Thyroid gland (tissue), 4 donors: ENCODE results near the gene TREX2. TPM values are rescaled to one million over a fixed set of nuclear protein-coding genes. Genes with fewer than 3 reads are reported as not detected.
"Not testable (repeated sequence)": the region's sequence is repeated elsewhere in the genome, so short reads cannot be mapped to it uniquely, and the experiment has no call there.

Experiments used
- DNase-seq, 2 donors: peaks; one replicate each; pipeline ENCODE4 v3.0.0-alpha.2; 2019
- H3K27ac ChIP-seq, 3 donors: fragments of 200-600 bp; sonication (generic); 1 replicate in 2 of 3; 2 replicates in 1 of 3; pipeline ENCODE4 v1.5.1; 2016 to 2019; ENCODE audit warnings: mild to moderate bottlenecking in 1 of 3, moderate library complexity in 1 of 3
- H3K27me3 ChIP-seq: fragments of 200-600 bp; sonication (generic); one replicate; pipeline ENCODE4 v1.5.1; 2019
- H3K36me3 ChIP-seq, 2 donors: fragments of 200-600 bp; sonication (generic); one replicate each; pipeline ENCODE4 v1.5.1; 2016 to 2019
- H3K4me1 ChIP-seq, 2 donors: fragments of 200-600 bp; sonication (generic); one replicate each; pipeline ENCODE4 v1.5.1; 2017 to 2019
- H3K4me3 ChIP-seq, 3 donors: fragments of 200-600 bp; sonication (generic); replicated peaks in 1 of 3; 1 replicate in 2 of 3; 2 replicates in 1 of 3; pipeline ENCODE4 v1.5.1; 2016; ENCODE audit warnings: mild to moderate bottlenecking in 1 of 3
- H3K9me3 ChIP-seq: fragments of 200-600 bp; sonication (generic); one replicate; pipeline ENCODE4 v1.5.1; 2017
- POLR2A ChIP-seq, 2 donors: fragments of 450-650 bp; IDR thresholded peaks; one replicate each; pipeline ENCODE4 v1.6.1; 2017; ENCODE audit warnings: antibody characterized with exemption in 2 of 2, mild to moderate bottlenecking in 2 of 2, moderate library complexity in 1 of 2
- WGBS, 2 donors: methylation state at CpG; one replicate each; pipeline ENCODE4 v1.1.5; 2017; 5-methylcytosine and 5-hydroxymethylcytosine counted together
- intact Hi-C: fragments of 100-400 bp; cut with DNase I; formaldehyde crosslinking; loops from one replicate; pipeline ENCODE4 v1.15.1; 2023
- total RNA-seq, 4 donors: library from RNA; depleted of rRNA; stranded (reverse); fragments of >200 nt; gene quantifications; one replicate each; pipeline ENCODE4 v1.2.3, GENCODE V29; 2016
- TF ChIP-seq, protein P1 (sequence below), 6 experiments: fragments of 200-600 bp in 3 of 6; fragments of 450-650 bp in 3 of 6; sonication (generic) in 3 of 6; IDR thresholded peaks; one replicate each; pipeline ENCODE4 v1.5.1; 2016 to 2019; ENCODE audit warnings: antibody characterized with exemption in 6 of 6, mild to moderate bottlenecking in 2 of 6, inconsistent platforms in 1 of 6, moderate library complexity in 1 of 6

TREX2 gene
- total RNA-seq, 4 donors from 2014 or later, result 0.40 to 8.9 (median 3.2) TPM; not detected in 1

DNA sequence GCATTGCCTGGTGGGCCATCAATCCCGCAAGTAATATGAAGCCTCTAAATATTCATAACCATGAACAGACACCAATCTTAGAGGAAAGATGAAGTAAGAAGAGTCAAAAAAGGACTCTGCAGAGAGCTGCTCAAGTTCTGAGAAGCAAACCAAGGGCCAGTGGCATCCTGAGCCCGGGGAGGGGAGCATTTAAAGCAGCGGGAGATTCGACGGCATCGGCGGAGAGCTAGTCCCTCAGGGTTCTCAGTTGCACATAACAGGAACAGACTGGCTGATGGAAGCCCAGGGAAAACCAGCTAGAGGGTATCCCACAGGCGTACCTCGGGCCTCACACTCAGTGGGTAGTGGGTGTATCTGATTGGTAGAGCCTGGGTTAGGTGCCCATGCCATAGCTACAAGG, 39.8 kb downstream of the TREX2 start:
- TF ChIP-seq POLR2A (IDR thresholded peaks at IDR 0.05), result no peak
- TF ChIP-seq, protein P1, sequence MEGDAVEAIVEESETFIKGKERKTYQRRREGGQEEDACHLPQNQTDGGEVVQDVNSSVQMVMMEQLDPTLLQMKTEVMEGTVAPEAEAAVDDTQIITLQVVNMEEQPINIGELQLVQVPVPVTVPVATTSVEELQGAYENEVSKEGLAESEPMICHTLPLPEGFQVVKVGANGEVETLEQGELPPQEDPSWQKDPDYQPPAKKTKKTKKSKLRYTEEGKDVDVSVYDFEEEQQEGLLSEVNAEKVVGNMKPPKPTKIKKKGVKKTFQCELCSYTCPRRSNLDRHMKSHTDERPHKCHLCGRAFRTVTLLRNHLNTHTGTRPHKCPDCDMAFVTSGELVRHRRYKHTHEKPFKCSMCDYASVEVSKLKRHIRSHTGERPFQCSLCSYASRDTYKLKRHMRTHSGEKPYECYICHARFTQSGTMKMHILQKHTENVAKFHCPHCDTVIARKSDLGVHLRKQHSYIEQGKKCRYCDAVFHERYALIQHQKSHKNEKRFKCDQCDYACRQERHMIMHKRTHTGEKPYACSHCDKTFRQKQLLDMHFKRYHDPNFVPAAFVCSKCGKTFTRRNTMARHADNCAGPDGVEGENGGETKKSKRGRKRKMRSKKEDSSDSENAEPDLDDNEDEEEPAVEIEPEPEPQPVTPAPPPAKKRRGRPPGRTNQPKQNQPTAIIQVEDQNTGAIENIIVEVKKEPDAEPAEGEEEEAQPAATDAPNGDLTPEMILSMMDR (IDR thresholded peaks at IDR 0.05), result no peak
- no peaks in the 10 kb centered on the region for H3K9me3 ChIP-seq
- H3K36me3 ChIP-seq, result no peaks in the 10 kb centered on the region
- WGBS, 2 donors, result 92% methylated on average over 7 to 8 of the region's 9 CpGs
- no peak overlapping the region for H3K4me3 ChIP-seq
- H3K4me1 ChIP-seq, result no peaks in the 10 kb centered on the region
- no peak for DNase-seq
- intact Hi-C loops, result no loop called here
- H3K27ac ChIP-seq, result no peak overlapping the region
- no peaks in the 10 kb centered on the region for H3K27me3 ChIP-seq

DNA sequence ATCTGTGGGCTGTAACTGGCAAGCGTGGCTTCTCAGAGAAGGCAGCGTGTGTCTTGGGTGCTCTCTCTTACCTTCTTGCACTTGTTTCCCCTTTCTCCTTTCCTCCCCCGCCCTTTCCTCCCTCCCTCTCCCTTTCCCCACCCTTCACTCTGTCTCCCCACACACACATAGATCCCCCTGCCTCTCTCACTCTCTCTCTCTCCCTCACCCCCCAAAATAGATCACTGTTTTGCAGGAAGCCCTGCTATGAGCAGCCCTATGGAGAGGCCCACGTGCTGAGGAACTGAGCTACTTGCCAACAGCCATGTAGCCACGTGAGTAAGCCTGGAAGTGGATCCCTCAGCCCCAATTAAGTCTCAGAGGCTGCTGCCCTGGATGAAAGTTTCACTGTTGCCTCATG, 40.4 kb downstream of the TREX2 start:
- H3K4me1 ChIP-seq, result no peaks in the 10 kb centered on the region
- H3K36me3 ChIP-seq, result no peaks in the 10 kb centered on the region
- no peaks in the 10 kb centered on the region for H3K9me3 ChIP-seq
- no peak overlapping the region for H3K27ac ChIP-seq
- WGBS, 2 donors, result 60 to 69% methylated on average over 4 to 5 of the region's 5 CpGs
- no peaks in the 10 kb centered on the region for H3K27me3 ChIP-seq
- no peak for DNase-seq
- H3K4me3 ChIP-seq, result no peak overlapping the region
- intact Hi-C loops, result no loop called here
- TF ChIP-seq POLR2A (IDR thresholded peaks at IDR 0.05), result no peak

DNA sequence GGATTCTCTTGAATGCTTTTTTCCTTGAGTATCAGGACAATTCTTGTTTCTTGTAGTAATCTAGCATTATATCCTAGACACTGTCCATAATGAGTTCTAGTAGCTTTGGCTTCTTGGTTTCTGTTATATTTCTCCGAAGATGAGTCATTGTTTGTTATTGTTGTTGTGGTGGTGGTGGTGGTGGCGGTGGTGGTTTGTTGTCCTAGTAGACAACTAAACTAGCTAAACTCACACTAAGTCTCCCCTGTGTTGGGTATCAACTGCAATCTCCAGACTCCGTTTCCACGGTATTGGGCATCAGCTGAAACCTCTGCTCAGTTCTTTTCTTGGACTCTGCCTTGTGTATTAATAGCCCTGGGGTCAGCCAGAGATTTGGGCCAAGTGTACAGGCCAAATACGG, 41.5 kb downstream of the TREX2 start:
- intact Hi-C loops, H3K4me1 ChIP-seq, H3K9me3 ChIP-seq, H3K27ac ChIP-seq, DNase-seq, H3K4me3 ChIP-seq, H3K27me3 ChIP-seq, H3K36me3 ChIP-seq: not testable (repeated sequence)
- WGBS, 2 donors, result 81 to 88% methylated on average over 5 of the region's 5 CpGs

DNA sequence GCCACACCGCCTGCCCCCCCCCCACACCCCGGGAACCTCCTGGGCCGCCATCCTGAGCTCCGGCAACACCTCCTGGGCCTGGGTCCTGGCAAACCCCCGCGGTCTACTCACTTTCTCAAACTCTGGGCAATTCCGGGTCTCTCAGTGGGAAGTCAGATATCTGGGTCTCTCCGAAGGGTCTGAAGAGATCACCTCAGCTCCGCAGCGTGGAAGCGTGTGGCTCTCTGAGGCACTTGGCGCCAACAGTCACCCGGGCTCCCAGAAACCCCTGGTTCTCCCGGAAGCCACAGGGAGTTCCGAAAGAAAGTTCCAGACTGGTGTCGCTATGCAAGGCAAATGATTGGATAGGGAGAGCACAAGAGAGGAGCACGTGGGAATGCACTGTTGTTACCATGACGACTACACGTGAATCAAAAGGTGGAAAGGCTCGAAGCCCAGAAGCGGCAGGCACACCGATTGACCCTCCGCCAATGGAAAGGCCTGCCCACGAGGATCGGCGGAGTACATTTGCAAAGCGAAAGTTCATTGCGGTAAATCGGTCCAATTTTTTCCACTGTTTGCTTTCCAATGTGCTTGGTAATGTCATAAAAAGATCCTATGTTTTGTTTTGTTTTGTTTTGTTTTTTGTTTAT, 44.6 kb downstream of the TREX2 start, which contains the start of gene PNMA6E:
Gene PNMA6E, minus strand, starts transcription at position 218 of the 632 bp plus-strand sequence. CDS start 2,501 bp downstream, outside the sequence.
- TF ChIP-seq, protein P1 (IDR thresholded peaks at IDR 0.05), result no peak
- no peak for TF ChIP-seq POLR2A (IDR thresholded peaks at IDR 0.05)
- no peaks in the 10 kb centered on the region for H3K9me3 ChIP-seq
- no peaks in the 10 kb centered on the region for H3K4me1 ChIP-seq
- no peak within 1 kb of the TSS for H3K27ac ChIP-seq
- no peaks in the 10 kb centered on the region for H3K27me3 ChIP-seq
- DNase-seq, result no peak
- no peak within 1 kb of the TSS for H3K4me3 ChIP-seq
- 91 to 93% methylated on average over 18 to 24 of the region's 29 CpGs for WGBS, 2 donors
- no peaks in the 10 kb centered on the region for H3K36me3 ChIP-seq
- intact Hi-C loops, result no loop called here

DNA sequence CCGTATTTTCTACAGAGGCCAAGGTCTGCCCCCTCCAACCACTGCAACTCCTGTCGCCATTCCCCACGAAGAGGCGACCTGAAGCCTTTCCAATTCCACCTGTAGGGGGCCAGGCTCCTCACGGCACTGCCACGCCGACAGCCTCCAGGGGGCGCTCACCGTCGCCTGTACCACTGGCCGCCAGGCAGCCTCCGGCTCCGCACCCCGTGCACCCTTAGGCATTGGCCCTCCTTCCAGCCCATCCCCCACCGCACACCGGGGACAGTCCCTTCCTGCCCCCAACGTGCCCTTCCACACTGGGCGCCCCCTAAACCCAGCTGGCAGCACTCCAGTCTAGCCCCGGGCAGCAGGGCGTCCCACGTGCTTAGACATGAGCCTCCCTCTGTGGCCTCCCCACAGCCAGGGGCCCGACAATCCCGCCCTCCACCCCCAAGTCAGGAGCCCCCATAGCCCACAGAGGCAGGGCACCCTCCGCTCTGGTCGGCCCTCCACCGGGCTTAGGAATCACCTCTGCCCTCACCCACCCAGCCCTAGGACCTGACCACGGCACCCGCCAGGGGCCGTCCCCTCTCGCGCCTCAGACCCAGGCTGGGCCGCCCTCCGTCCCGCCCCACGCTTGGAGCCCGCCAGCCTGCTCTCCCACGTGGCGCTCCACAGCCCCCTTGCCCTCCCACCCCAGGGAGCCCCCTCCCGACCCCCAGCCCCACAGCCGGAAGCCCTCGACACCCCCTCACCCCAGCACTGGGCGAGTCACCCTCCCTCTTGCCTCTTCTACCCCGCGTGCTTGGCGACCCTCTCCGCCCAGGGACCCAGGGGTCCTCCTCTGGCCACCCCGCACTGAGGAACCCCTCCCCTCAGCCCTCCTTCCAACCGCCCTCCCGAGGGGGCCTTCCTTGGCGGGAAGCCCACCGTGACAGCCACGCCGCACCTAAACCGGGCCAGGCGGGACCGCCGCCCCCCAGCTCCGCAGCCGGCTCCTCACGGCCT, 45.4 kb downstream of the TREX2 start:
- Histone ChIP-seq H3K9me3 (no peaks in the 10 kb centered on the region), H3K4me1 (no peaks in the 10 kb centered on the region), H3K4me3 (no peak overlapping the region), H3K27me3 (no peaks in the 10 kb centered on the region), H3K27ac (no peak overlapping the region), H3K36me3 (no peaks in the 10 kb centered on the region)
- TF ChIP-seq POLR2A (IDR thresholded peaks at IDR 0.05), result no peak
- TF ChIP-seq, protein P1 (IDR thresholded peaks at IDR 0.05), result peak in 5 of 6 experiments; percentile 21 to 55 (median 47)
- DNase-seq, result peak in 1 of 2 donors; percentile 19
- intact Hi-C loops, result no loop called here
- WGBS, 2 donors, result 57 to 75% methylated on average over 21 to 23 of the region's 60 CpGs
